Left ventricle myocardium superior (tissue), 1 donor: ENCODE results near the gene IGFBPL1. TPM values are rescaled to one million over a fixed set of nuclear protein-coding genes. Genes with fewer than 3 reads are reported as not detected.
A peak's percentile ranks its signal among the peaks of the same experiment; 100 is the strongest.
"Not testable (repeated sequence)": the region's sequence is repeated elsewhere in the genome, so short reads cannot be mapped to it uniquely, and the experiment has no call there.

Experiments used
- ATAC-seq: fragments of 200-7000 bp; cut with Tn5 transposase; one replicate; pipeline ENCODE4 v1.9.1; 2020; ENCODE audit warnings: mild to moderate bottlenecking, moderate library complexity
- DNase-seq: peaks from one replicate; pipeline ENCODE4 v3.0.0-alpha.2; 2020
- intact Hi-C: fragments of 100-400 bp; cut with micrococcal nuclease; formaldehyde crosslinking; loops from one replicate; pipeline ENCODE4 v1.11.0; 2022
- total RNA-seq: library from RNA; stranded (reverse); fragmentation: NEBNext Ultra II Directional; extraction: Animal tissue kit (Norgen Biotek cat#: 25700); gene quantifications from one replicate; pipeline ENCODE4 v1.2.1, GENCODE V29; 2021
- donor health status: DM: no; HTN: yes; CAD: no; lungs with severe emphysema.

The IGFBPL1 gene
- total RNA-seq, 1 donor from 2014 or later, result not detected

GRCh38 chr9:38406476-38407186 is 17.6 kb downstream of the IGFBPL1 start:
- ATAC-seq (no peak), DNase-seq (no peak)
- intact Hi-C loops, result no loop called here

- intact Hi-C loops, result no loop called here
- no peak for ATAC-seq
- DNase-seq, result no peak
These were observed 18.5 kb downstream of the IGFBPL1 start for GRCh38 chr9:38405785-38406184.

GRCh38 chr9:38404314-38404713 is 19.9 kb downstream of the IGFBPL1 start:
- no peak for ATAC-seq
- DNase-seq, result no peak
- intact Hi-C loops, result no loop called here

GRCh38 chr9:38401994-38402393 is 22.3 kb downstream of the IGFBPL1 start:
- DNase-seq, result no peak

GRCh38 chr9:38399191-38399590 is 25.1 kb downstream of the IGFBPL1 start:
- ATAC-seq, DNase-seq, intact Hi-C loops: not testable (repeated sequence)

More at GRCh38 chr9:38401994-38402393, 22.3 kb downstream of the IGFBPL1 start:
- no peak for ATAC-seq
- intact Hi-C loops, result no loop called here

GRCh38 chr9:38396371-38396671 is 27.9 kb downstream of the IGFBPL1 start:
- DNase-seq, result no peak
- no peak for ATAC-seq
- intact Hi-C loops, result no loop called here

- ATAC-seq (no peak), DNase-seq (no peak)
- intact Hi-C loops, result no loop called here
These were observed 28.4 kb downstream of the IGFBPL1 start for GRCh38 chr9:38395653-38396370.

GRCh38 chr9:38394416-38394815 is 29.8 kb downstream of the IGFBPL1 start:
- ATAC-seq, result no peak
- intact Hi-C loops, result no loop called here
- no peak for DNase-seq

- ATAC-seq (no peak), DNase-seq (no peak)
- intact Hi-C loops, result no loop called here
These were observed 31.0 kb downstream of the IGFBPL1 start for GRCh38 chr9:38393128-38393796.

- DNase-seq (peak; percentile 93), ATAC-seq (peak; percentile 100)
- intact Hi-C loops, result no loop called here
These were observed 31.8 kb downstream of the IGFBPL1 start, which contains the start of gene ALDH1B1 for GRCh38 chr9:38392235-38393127. Gene ALDH1B1 (plus strand): TSS chr9:38392702. CDS start chr9:38395749, 3,047 bp downstream.

- ATAC-seq, result no peak
- no peak for DNase-seq
- intact Hi-C loops, result no loop called here
These were observed 32.8 kb downstream of the IGFBPL1 start for GRCh38 chr9:38391278-38392118.

GRCh38 chr9:38390851-38391250 is 33.4 kb downstream of the IGFBPL1 start:
- ATAC-seq (no peak), DNase-seq (no peak)
- intact Hi-C loops, result no loop called here

GRCh38 chr9:38390442-38390841 is 33.8 kb downstream of the IGFBPL1 start:
- ATAC-seq, result no peak
- DNase-seq, result no peak
- intact Hi-C loops, result no loop called here

- no peak for ATAC-seq
- no peak for DNase-seq
- intact Hi-C loops, result no loop called here
These were observed 34.9 kb downstream of the IGFBPL1 start for GRCh38 chr9:38389313-38389712.

GRCh38 chr9:38388283-38389223 is 35.7 kb downstream of the IGFBPL1 start:
- DNase-seq, result peak; percentile 47

GRCh38 chr9:38387751-38388150 is 36.5 kb downstream of the IGFBPL1 start:
- no peak for ATAC-seq
- intact Hi-C loops, result no loop called here
- DNase-seq, result no peak

More at GRCh38 chr9:38388283-38389223, 35.7 kb downstream of the IGFBPL1 start:
- intact Hi-C loops, result no loop called here
- ATAC-seq, result peak; percentile 17

GRCh38 chr9:38387066-38387465 is 37.2 kb downstream of the IGFBPL1 start:
- DNase-seq (no peak), ATAC-seq (no peak)
- intact Hi-C loops, result no loop called here
